GM23338 (cell line): ENCODE results near the gene MRPL38.

Source experiments
- CREB1 ChIP-seq: fragments of 250-450 bp; sonication (Bioruptor Pico); IDR thresholded peaks from 2 replicates; pipeline ENCODE4 v1.5.0; 2020; ENCODE audit warnings: low read depth, mild to moderate bottlenecking, moderate library complexity
- ETS1 ChIP-seq: IDR thresholded peaks from 2 replicates; pipeline ENCODE4 v1.6.1; 2016; ENCODE audit warnings: antibody characterized with exemption
- EZH2 ChIP-seq: fragments of 200-600 bp; sonication (generic); IDR thresholded peaks from one replicate; pipeline ENCODE4 v1.8.0; 2017; ENCODE audit warnings: antibody characterized with exemption, mild to moderate bottlenecking, low read depth; ENCODE audit not compliant: unreplicated experiment
- EZH2phosphoT487 ChIP-seq: fragments of 200-600 bp; sonication (generic); IDR thresholded peaks from one replicate; pipeline ENCODE4 v1.8.1; 2018; ENCODE audit warnings: antibody characterized with exemption; ENCODE audit not compliant: unreplicated experiment
- JUNB ChIP-seq: IDR thresholded peaks from one replicate; pipeline ENCODE4 v1.6.1; 2016; ENCODE audit warnings: antibody characterized with exemption; ENCODE audit not compliant: unreplicated experiment
- POLR2AphosphoS5 ChIP-seq: IDR thresholded peaks from 2 replicates; pipeline ENCODE4 v1.6.1; 2016; ENCODE audit warnings: antibody characterized with exemption, low read depth
- REST ChIP-seq: IDR thresholded peaks from one replicate; pipeline ENCODE4 v1.6.1; 2018; ENCODE audit warnings: antibody characterized with exemption; ENCODE audit not compliant: unreplicated experiment
- ZNF331 ChIP-seq: fragments of 250-450 bp; sonication (Bioruptor Pico); IDR thresholded peaks from 2 replicates; pipeline ENCODE4 v1.5.0; 2020; ENCODE audit warnings: low read depth, mild to moderate bottlenecking, moderate library complexity
- TF ChIP-seq, protein P1 (sequence below), 2 experiments: fragments of 200-600 bp in 1 of 2; sonication (generic) in 1 of 2; conservative IDR thresholded peaks; 2 replicates each; pipeline versions ENCODE4 v1.5.1 to v1.6.1; 2016 to 2017; ENCODE audit warnings: antibody characterized with exemption in 2 of 2, low read depth in 2 of 2, mild to moderate bottlenecking in 2 of 2, moderate library complexity in 1 of 2

- TF ChIP-seq, protein P1, sequence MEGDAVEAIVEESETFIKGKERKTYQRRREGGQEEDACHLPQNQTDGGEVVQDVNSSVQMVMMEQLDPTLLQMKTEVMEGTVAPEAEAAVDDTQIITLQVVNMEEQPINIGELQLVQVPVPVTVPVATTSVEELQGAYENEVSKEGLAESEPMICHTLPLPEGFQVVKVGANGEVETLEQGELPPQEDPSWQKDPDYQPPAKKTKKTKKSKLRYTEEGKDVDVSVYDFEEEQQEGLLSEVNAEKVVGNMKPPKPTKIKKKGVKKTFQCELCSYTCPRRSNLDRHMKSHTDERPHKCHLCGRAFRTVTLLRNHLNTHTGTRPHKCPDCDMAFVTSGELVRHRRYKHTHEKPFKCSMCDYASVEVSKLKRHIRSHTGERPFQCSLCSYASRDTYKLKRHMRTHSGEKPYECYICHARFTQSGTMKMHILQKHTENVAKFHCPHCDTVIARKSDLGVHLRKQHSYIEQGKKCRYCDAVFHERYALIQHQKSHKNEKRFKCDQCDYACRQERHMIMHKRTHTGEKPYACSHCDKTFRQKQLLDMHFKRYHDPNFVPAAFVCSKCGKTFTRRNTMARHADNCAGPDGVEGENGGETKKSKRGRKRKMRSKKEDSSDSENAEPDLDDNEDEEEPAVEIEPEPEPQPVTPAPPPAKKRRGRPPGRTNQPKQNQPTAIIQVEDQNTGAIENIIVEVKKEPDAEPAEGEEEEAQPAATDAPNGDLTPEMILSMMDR (conservative IDR thresholded peaks at IDR 0.05; ENCODE audit: low read depth in 2 of 2), result no peak
- no peak for TF ChIP-seq JUNB
- no peak for TF ChIP-seq EZH2
- TF ChIP-seq POLR2AphosphoS5, result no peak
- no peak for TF ChIP-seq CREB1 (CRISPR knock-in tag)
- TF ChIP-seq EZH2phosphoT487, result no peak
- TF ChIP-seq REST, result no peak
- no peak for TF ChIP-seq ZNF331 (CRISPR knock-in tag)
- TF ChIP-seq ETS1, result no peak
These were observed 45.7 kb upstream of the MRPL38 start for GRCh38 chr17:75950421-75950820.
